ENCODE results near the gene SPAG16. TPM values are rescaled to one million over a fixed set of nuclear protein-coding genes. Genes with fewer than 3 reads are reported as not detected.
A peak's percentile ranks its signal among the peaks of the same experiment; 100 is the strongest.

Gene SPAG16
- total RNA-seq, 1 donor from 2014 or later: 18.7 TPM

GRCh38 chr2:213640738-213641425 lies 356.6 kb downstream of the SPAG16 start:
- TF ChIP-seq, protein P1, sequence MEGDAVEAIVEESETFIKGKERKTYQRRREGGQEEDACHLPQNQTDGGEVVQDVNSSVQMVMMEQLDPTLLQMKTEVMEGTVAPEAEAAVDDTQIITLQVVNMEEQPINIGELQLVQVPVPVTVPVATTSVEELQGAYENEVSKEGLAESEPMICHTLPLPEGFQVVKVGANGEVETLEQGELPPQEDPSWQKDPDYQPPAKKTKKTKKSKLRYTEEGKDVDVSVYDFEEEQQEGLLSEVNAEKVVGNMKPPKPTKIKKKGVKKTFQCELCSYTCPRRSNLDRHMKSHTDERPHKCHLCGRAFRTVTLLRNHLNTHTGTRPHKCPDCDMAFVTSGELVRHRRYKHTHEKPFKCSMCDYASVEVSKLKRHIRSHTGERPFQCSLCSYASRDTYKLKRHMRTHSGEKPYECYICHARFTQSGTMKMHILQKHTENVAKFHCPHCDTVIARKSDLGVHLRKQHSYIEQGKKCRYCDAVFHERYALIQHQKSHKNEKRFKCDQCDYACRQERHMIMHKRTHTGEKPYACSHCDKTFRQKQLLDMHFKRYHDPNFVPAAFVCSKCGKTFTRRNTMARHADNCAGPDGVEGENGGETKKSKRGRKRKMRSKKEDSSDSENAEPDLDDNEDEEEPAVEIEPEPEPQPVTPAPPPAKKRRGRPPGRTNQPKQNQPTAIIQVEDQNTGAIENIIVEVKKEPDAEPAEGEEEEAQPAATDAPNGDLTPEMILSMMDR (IDR thresholded peaks at IDR 0.05): no peak
- Mint-ChIP-seq H3K36me3 (ENCODE audit: low read depth) (peaks cover 9% of the 10 kb centered on the region), H3K9me3 (ENCODE audit: low read depth) (peaks cover 43% of the 10 kb centered on the region), H3K27ac (ENCODE audit: unreplicated experiment) (peak overlapping the region; percentile 30), H3K27me3 (ENCODE audit: low read depth) (no peaks in the 10 kb centered on the region), H3K4me1 (ENCODE audit: low read depth) (peaks cover 25% of the 10 kb centered on the region), H3K4me3 (ENCODE audit: unreplicated experiment) (no peak overlapping the region)
- DNase-seq (ENCODE audit: low spot score): no peak

DNA sequence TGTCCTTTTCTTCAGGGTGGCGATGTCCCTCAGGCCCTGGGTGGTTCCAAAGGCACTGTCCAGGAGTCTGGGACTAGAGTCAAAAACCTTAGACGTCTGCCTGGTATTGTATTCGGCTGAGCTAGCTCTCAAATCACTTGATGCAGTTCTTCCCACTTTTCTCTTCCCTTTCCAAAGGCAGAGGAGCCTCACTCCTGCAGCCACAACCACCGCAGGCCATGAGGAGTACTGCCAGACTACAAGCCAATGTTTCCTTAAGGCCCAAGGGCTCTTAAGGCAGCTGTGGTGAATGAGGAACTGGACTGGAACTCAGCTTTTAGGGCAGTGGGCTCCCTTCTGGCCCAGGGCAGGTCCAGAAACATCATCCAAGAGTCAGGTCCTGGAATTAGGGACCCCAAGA lies 360.7 kb downstream of the SPAG16 start:
- Mint-ChIP-seq H3K27me3 (ENCODE audit: low read depth) (no peaks in the 10 kb centered on the region), H3K36me3 (ENCODE audit: low read depth) (peaks cover 2% of the 10 kb centered on the region), H3K9me3 (ENCODE audit: low read depth) (peaks cover 13% of the 10 kb centered on the region), H3K4me1 (ENCODE audit: low read depth) (peaks cover 25% of the 10 kb centered on the region), H3K27ac (ENCODE audit: unreplicated experiment) (peak overlapping the region; percentile 96), H3K4me3 (ENCODE audit: unreplicated experiment) (no peak overlapping the region)
- DNase-seq (ENCODE audit: low spot score): no peak
- TF ChIP-seq, protein P1 (IDR thresholded peaks at IDR 0.05): no peak

GRCh38 chr2:213649176-213649575 lies 364.9 kb downstream of the SPAG16 start:
- peaks cover 9% of the 10 kb centered on the region for H3K4me1 Mint-ChIP-seq (ENCODE audit: low read depth)
- no peaks in the 10 kb centered on the region for H3K27me3 Mint-ChIP-seq (ENCODE audit: low read depth)
- no peak for DNase-seq (ENCODE audit: low spot score)
- H3K27ac Mint-ChIP-seq (ENCODE audit: unreplicated experiment): no peak overlapping the region
- H3K9me3 Mint-ChIP-seq (ENCODE audit: low read depth): no peaks in the 10 kb centered on the region
- H3K36me3 Mint-ChIP-seq (ENCODE audit: low read depth): no peaks in the 10 kb centered on the region
- TF ChIP-seq, protein P1 (IDR thresholded peaks at IDR 0.05): no peak
- no peak overlapping the region for H3K4me3 Mint-ChIP-seq (ENCODE audit: unreplicated experiment)

- Mint-ChIP-seq H3K9me3 (ENCODE audit: low read depth) (peaks cover 46% of the 10 kb centered on the region), H3K27ac (ENCODE audit: unreplicated experiment) (no peak overlapping the region), H3K27me3 (ENCODE audit: low read depth) (no peaks in the 10 kb centered on the region), H3K4me3 (ENCODE audit: unreplicated experiment) (no peak overlapping the region), H3K36me3 (ENCODE audit: low read depth) (peaks cover 8% of the 10 kb centered on the region), H3K4me1 (ENCODE audit: low read depth) (no peaks in the 10 kb centered on the region)
- TF ChIP-seq, protein P1 (IDR thresholded peaks at IDR 0.05): no peak
- no peak for DNase-seq (ENCODE audit: low spot score)
Measured at GRCh38 chr2:213664817-213665216, 380.6 kb downstream of the SPAG16 start.

- no peak overlapping the region for H3K27ac Mint-ChIP-seq (ENCODE audit: unreplicated experiment)
- TF ChIP-seq, protein P1 (IDR thresholded peaks at IDR 0.05): no peak
Measured at GRCh38 chr2:213669657-213670056, 385.4 kb downstream of the SPAG16 start.

More at GRCh38 chr2:213669657-213670056, 385.4 kb downstream of the SPAG16 start:
- Mint-ChIP-seq H3K4me3 (ENCODE audit: unreplicated experiment) (no peak overlapping the region), H3K36me3 (ENCODE audit: low read depth) (peaks cover 7% of the 10 kb centered on the region), H3K9me3 (ENCODE audit: low read depth) (peaks cover 41% of the 10 kb centered on the region), H3K4me1 (ENCODE audit: low read depth) (no peaks in the 10 kb centered on the region), H3K27me3 (ENCODE audit: low read depth) (no peaks in the 10 kb centered on the region)
- no peak for DNase-seq (ENCODE audit: low spot score)
